GM18873 (cell line): ENCODE data around the gene SMIM45.

Experiments
- ATAC-seq: cut with Tn5 transposase; IDR thresholded peaks from one replicate; pipeline ENCODE4 v1.9.1; 2021; ENCODE audit warnings: mild to moderate bottlenecking, moderate library complexity, moderate number of reproducible peaks; ENCODE audit not compliant: unreplicated experiment, low FRiP score

SMIM45 gene

DNA sequence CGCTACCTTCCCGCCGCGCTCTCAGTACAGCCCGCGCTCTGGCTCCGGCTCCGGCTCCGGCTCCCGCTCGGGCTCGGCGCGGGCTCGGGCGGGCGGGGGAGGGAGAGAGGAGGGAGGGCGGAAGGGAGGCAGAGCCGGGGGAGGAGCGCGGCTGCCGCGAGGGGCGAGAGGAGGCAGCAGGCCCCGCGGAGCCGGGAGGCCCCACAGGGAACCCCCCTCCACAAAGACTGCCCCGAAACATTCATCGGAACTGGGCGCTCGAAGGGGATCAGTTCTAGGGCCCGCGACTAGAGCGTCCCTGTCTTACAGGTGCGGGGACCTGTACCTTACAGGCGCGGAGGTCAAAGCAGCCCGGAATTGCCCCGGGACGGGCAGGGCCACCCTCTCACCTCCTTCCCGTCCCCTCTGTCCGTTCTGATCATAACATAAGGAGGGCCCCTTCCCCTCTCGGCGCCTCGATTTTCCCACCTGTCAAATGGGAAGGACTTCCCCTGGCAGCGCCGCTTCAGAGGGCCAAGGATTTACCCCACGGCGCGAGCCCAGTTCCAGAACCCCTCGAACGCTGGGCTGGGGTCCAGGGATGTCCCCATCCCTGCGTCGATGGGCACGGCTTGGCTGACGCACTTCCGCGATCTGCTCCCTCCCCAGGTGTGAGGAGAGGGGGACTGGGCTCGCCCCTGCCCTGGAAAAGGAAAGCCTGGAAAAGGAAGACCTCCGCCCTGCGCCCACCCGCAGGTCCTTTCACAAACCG, 36.7 kb upstream of the SMIM45 start, which contains the start of gene SHISA8:
SHISA8 (minus strand) TSS at position 40 of the 751 bp plus-strand sequence. CDS start 407 bp downstream, outside the sequence.
- no peak for ATAC-seq

DNA sequence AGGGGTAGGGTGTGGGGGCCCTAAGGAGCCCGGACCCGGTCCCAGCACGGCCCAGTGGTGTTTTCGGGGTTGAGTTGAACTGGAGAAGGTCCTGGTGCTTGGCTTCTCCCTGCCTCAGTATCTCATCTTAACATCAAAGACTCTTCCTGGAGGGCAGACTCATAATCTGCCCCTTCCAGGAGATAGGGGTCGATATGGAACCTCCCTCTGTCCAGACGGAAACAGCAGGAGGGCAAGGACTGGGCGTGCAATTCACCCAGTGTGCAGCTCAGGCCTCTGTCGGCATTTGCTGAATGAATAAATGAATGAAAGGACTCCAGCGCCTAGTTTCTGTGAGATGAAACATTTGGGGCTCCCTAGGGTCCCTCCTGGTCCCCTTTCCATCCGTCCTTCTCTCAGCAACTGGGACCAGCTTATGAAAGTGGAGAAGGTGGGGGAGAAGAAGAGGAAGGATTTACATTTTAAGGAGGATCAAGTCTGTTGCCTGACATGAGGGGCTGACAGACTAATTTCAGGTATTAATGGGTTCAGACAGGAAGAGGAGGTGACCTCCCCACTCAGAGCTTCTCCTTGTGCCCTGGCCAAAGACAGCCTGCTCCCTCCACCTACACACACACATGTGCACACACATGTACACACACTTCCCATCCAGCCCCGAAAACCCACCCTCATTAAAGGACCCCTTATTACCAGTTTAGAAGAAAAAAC, 36.0 kb upstream of the SMIM45 start:
- no peak for ATAC-seq

DNA sequence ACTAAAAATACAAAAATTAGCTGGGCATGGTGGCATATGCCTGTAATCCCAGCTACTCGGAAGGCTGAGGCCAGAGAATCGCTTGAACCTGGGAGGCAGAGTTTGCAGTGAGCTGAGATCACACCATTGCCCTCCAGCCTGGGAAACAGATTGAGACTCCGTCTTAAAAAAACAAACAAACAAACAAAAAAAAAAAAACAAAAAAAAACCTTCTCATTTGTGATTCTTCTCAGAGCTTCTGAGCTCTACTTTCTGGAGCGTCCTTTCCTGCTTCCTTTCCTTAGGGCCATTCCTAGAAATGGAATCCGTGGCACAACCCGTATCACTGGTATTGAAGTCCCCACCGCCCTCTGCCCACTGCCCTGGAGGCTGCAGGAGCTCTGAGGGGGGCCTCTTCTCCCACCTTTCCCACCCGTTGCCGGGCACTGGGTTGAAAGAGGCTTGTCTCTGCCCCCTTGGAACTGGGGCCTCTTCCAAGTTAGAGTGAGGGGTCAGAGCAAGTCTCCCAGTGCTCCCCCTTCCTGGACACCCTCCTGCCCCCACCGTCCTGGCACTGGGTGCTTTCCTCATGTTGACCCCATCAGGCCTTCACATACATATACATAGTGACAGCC, 35.1 kb upstream of the SMIM45 start:
- no peak for ATAC-seq

DNA sequence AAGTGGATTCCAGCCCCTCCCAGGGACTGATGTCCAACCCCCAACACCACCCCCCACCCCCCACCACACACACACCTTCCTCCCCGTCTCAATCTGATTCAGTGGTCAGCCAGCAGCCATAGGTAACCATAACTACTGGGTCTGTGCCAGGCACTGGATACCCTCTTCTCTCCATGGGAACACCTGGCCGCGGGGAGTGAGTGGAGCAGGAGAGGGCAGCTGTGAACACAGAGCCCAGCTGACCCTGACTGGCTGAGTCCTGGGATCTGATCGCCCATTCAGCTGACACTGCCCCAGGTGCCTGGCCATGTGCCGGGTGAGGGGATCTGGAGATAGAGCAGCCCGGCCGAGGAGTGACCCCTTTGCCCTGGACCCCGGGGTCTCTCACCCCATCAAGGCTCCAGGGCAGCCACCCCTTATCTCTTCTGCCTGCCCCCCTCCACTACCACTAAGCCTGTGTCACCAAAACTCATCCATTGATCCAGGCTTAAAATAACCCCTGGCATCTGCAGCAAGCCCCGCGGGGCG, 34.5 kb upstream of the SMIM45 start:
- ATAC-seq = no peak

DNA sequence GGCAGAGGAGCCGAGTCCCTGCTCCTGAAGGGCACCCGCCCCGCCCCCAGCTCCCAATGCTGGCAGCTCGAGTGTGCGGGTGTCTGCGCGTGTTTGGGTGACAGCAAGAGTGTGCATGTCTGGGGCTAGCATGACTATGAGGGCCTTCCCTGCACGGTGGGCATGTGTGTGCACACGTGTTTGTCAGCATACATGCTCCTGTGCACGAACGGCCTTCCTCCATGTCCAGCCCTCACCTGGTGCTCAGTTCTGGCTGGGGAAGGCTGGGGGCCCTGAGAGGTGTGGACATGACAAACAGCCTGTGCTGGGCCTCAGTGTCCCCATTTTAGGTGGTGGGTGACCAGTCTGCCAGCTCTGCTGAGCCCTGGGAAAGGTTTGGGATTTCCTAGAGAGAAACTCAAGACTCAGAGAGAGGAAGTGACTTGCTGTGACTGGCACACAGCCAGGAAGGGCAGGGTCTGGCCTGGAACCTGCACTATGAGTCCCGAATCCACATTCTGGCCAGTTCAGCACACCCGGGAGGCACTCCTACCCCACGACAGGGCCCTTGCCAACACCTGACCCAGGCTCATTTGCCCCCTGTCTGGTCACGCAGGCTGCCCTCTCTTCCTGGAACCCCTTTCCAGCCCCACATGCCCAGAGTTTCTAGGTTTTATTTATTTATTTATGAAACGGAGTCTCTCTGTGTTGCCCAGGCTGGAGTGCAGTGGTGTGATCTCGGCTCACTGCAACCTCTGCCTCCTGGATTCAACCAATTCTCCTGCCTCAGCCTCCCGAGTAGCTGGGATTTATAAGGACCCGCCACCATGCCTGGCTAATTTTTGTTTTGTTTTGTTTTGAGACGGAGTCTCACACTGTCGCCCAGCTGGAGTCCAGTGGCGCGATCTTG, 33.8 kb upstream of the SMIM45 start:
- no peak for ATAC-seq

DNA sequence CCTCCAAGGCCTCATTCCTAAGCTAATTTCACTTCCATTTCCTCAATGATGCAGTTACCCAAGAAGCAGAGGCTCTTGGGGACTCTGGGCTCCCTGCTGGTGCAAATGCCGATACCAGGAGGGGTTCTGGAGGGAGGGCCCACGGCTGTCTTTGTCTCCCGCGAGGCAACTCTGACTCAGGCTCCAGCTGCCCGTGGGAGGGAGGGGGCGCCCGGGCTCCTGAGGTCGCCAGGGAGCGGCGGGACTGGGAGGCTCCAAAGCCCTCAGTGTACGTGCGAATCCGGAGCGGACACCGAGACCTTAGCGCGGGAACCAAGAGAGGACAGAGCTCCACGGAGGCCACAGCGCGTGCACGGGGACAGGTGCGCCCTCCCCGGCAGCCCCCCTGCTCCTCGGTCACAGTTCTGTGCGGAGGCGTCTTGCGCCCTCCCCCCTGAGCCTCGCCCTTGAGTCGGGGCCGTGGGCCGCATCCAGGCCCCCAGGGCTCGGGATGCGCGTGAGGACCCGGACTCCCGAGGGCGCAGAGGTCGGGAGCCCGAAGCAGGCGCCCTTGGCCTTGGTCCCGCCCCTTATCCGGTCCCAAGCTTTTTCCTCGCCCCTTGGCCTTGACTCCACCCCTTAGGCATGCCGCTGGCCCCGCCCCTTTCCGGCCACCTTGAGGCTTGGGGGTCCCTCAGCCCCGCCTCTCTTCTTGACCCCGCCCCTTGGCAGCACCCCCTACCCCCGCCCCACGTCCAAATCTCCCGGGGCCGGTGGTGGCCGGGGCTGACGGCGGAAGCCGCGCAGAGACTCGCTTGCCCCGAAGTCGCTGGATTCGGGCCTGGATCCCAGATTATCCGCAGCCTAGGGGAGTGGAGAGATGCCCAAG, 32.4 kb upstream of the SMIM45 start:
- peak; percentile 47 for ATAC-seq

DNA sequence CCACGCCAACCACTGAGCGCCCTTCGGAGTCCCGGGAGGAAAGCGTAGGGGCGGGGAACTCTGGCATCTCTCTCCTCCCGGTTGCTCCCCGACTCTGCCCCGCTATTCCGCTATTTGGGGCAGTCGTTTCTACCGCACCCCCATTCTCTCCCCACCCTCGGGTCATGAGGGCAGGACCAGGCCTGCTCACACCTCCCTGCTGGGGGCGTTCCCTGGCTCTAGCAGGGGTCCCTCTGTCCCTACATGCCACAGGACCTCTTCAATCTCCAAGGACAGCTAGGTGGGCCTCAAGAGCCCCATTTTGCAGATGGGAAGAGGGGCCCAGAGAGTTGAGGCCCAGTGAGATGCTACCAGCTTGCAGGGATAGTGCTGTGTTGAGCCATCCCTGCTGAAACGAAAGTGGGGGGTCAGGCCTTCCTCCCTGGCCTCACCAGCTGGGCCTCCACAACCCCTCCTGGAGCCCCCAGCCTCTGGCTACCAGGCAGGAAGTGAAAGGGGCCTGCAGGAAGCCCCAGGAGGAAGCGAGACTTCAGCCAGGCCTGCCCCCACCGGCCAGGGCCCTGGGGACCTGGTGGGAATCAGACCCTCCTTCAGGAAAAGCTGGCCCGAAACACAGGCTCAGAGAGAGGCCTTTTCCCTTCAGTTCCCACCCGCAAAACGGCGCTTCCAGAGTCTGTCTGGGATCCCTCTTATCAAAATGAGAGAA, 31.5 kb upstream of the SMIM45 start:
- no peak for ATAC-seq

DNA sequence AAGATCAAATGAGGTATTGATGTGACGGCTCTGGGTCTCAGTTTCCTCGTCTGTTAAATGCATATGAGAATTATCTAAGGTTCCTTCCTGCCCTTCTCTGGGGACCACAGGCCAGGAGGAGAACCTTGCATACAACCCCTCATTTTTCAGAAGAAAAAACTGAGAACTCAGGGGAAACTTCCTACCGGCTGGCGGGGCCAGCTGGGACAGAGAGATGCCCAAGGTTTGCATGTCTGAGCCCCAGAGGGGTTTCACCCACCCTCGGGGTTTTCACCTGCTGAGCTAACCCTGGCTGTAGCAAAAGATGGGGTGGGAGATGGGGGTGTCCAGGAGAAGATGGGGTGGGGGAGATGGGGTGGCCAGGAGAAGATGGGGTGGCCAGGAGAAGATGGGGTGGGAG, 29.6 kb upstream of the SMIM45 start:
- no peak for ATAC-seq

DNA sequence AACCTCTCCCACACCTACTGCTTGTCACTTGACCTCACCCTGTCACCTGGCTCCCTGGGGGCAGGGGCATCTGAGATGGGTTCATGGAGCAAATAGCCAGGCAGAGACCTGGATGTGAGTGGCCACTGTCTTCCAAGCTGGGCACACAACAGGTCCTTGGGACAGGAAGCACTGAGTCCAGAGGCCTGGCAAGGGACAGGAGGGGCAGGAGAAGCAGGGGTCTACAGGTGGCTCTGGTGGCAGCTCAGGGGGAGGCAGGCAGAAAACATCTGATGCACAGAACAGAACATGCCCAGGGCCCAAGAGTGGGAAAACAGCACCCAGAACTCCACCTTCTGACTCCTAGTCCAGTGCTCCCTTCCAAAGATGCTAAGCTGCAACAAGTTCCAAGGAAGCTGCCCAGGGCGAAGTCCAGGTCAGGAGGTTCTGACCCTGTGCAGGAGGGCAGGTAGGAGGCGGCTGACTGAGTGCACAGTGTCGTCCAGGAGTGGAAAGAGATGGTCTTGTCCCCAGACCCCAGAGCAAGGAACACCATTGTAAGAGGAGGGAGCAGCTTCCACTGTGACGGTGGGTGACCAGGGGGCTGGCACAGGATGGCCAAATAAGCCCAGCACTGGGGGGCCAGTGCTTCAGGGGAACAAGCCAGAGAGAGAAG, 28.9 kb upstream of the SMIM45 start:
- no peak for ATAC-seq

DNA sequence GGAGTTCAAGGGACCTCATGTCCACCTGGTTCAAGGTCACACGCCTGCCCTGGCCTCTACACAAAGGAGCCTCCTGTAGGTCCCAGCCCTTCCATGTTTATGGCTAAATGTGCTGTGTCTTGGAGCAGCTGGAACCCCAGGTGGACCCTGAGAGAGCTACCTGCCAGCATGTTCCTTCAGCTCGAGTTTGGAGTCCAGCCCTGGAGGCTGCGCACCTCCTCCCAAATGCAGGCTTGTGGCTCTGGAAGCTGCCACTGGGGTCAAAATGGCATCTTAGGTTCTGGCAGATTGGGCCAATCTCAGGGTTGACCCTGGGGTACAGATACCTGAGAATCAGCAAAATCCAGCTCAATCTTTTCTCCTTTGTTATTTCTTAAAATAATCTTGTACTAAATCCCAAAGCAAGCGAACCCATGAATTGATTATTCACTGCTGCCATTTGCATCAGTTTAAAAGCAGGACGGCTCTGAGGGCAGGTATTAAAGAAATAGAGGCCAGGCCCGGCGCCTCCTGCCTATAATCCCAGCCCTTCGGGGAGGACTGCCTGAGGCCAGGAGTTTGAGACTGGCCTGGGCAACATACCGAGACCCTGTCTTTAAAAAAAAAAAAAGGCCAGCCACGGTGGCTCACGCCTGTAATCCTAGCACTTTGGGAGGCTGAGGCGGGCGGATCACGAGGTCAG, 28.2 kb upstream of the SMIM45 start:
- no peak for ATAC-seq

DNA sequence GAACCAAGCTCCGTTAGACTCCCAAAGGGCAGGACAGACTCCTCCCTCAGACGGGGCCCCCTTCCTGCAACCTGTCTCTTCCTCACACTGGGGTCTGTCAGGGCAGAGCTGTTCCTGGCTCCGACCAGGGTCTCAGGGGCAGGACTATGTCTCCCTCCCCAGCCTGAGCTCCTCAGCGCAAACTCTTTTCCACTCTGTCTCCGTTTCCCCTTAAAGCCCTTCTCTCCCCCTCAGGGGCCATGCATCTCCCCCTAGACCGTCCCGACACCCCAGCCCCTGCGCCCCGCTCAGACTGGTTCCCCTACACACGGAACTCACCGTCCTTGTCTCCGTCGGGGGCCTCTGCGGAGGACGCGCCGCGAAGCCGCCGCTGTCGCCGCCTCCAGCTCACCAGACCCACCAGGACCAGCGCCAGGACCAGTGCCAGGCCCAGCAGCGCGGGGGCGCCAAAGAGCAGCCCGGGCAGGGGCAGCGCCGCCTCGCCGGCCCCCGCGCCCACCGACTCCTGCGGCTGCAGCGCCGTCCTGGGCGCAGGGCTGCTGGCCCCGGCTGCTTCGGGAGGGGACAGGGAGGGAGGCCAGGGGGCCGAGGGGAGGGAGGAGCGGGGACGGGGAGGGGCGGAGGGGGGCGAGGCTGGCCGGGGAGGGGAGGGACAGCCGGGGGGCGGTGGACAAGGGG, 26.0 kb upstream of the SMIM45 start:
- ATAC-seq = no peak

DNA sequence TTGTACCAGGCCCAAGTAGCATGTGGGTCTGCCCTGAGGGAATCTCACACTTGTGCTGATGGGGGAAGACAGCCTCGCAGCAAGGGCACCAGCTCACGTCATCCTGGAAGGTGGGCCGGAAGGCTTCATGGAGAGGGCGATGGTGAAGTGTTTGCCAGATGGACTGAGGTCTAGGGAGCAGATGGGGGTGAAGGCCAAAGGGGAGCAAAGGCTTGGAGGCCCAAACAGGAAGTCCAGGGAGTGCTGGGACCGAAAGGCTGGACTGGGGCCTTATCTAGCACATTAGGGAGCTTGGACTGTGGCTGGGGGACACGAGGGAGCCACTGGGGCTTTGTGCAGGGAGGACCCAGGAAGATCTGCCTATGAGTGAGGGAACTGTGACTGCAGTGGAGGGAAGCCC, 24.1 kb upstream of the SMIM45 start:
- no peak for ATAC-seq

DNA sequence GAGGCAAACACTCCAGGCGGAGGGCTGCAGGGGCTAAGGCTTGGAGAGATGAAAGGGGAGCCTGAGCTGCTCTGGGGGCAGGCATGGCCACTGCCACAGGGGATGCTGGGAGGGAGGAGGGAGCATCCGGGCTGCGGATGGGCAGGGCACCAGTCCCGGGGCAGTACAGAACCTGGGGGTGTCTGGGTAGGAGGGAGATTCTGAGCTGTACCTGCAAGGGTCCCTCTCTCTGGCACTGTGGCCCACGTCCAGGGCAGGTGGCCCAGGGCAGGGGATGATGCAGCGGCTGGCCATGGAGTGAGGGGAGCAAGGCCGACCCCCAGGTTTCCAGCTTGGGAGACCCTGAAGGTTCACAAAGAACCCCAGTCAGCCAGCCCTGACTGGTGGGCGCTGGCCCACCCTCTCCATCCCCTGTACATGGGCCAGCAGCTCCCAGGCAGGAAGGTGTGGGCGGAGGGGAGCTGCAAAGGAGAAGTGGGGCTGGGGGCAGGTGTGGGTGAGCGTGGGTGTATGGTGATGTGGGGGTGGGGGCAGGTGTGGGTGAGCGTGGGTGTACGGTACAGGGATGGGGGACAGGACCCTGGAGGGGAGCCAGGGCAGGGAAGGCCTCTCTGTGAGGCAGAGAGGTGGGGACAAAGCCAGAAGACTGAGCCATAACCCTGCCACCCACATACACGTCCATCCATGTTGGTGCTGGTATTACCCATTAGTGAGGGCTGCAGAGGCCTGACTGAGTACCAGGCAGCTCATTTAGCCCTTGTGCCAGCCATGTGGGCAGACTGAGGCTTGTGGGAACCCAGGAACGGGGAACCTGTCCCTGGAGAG, 23.1 kb upstream of the SMIM45 start:
- no peak for ATAC-seq

DNA sequence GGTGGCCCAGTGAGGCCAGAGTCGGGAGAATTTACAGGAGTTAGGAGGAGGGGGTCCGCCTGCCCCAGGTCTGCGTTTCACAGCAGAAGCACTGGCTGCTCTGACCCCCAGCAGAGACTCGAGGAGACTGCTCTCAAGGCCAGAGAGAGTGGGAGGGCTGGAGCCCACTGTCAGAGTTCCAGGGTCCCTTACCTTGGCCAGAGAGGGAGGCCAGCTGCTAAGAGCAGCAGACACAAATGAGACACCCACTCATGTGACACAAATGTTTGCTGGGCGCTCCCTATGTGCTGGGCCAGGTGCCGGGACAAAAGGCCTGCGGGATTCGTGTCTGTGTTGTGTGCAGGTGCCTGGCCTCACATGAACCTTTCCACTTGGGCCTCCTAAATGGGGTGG, 22.5 kb upstream of the SMIM45 start:
- ATAC-seq = no peak

DNA sequence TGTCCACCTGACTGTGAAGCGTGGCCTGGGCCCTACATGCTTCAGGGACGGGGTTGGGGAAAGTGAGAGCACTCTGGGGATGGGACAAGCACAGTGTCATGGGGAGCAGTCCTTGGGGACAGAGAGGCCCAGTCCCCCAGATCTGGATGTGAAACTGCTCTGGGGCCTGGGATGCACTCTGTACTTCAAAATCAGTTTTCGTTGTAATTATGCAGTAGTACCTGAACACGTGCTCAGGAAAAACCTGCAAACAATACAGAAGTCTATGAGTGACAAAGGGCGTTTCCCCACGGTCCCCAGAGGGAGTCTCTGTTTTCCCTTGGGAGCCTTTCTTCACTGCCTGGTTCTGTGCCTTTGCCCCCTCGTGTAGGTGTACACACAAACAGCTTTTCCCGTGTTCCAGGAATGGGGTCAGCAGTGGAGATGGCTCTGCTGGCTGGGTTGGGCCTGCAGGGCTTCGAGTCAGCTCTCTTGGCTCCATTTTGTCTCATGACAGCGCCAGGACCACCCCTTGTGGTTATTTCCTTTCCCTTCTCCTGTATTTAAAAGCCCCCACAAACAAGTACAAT, 20.2 kb upstream of the SMIM45 start:
- no peak for ATAC-seq

DNA sequence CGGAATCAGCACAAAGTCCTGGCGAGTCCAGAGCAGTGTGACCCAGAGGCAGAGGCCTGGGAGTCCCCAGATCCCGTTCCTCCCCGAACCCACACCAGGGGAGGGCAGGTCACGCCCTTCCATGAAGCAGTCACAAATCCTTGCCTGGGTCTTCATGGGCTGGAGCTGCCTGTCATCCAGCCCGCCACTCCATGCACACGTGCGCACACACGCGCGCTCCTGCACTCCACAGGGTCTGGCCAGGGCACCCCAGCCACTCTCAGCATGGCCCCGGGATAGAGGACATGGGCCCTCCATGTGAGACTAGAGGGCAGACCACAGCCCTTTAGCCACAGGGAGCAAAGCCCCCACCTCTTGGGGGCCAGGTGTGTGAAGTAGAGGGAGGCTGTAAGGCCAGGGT, 19.6 kb upstream of the SMIM45 start:
- no peak for ATAC-seq
